ENCODE data around the gene UBR4. TPM values are rescaled to one million over a fixed set of nuclear protein-coding genes. Genes with fewer than 3 reads are reported as not detected.

Gene UBR4
- total and polyA plus RNA-seq, 2 donors from 2014 or later: 167 to 319 TPM

GRCh38 chr1:19157653-19158052 is 52.4 kb downstream of the UBR4 start:
- H3K27ac ChIP-seq (ENCODE audit: low read depth in 2 of 2, low read length in 2 of 2): peak overlapping the region in 1 of 2 donors; percentile 11
- FAIRE-seq (no peak), DNase-seq (no peak)
- H3K27me3 ChIP-seq (ENCODE audit: control insufficient read depth, insufficient read depth, low read length): no peaks in the 10 kb centered on the region
- H3K4me3 ChIP-seq (ENCODE audit: low read length in 3 of 3): no peak overlapping the region
- intact Hi-C loops (cut with DNase I): no loop called here
- TF ChIP-seq CTCF (IDR thresholded peaks at IDR 0.05; ENCODE audit: borderline replicate concordance, extremely low read depth, insufficient read depth): no peak
- H3K9me3 ChIP-seq (ENCODE audit: control insufficient read depth in 2 of 3, insufficient read depth in 1 of 3, low read length in 3 of 3): no peaks in the 10 kb centered on the region
- peaks cover 30 to 97% (median 72%) of the 10 kb centered on the region in 3 donors for H3K36me3 ChIP-seq (ENCODE audit: control insufficient read depth in 2 of 3, insufficient read depth in 3 of 3, low read length in 3 of 3)
- H3K9ac ChIP-seq (ENCODE audit: low read length in 3 of 3): no peak overlapping the region
- H3K4me1 ChIP-seq (ENCODE audit: control insufficient read depth in 2 of 3, insufficient read depth in 2 of 3, low read depth in 1 of 3, low read length in 3 of 3): peaks cover 0 to 7% (median 0%) of the 10 kb centered on the region in 3 donors

GRCh38 chr1:19156676-19157075 is 53.4 kb downstream of the UBR4 start:
- FAIRE-seq (peak; percentile 11), DNase-seq (peak in 2 of 5 donors; percentile 18 to 62)
- no peak overlapping the region for H3K9ac ChIP-seq (ENCODE audit: low read length in 3 of 3)
- H3K27me3 ChIP-seq (ENCODE audit: control insufficient read depth, insufficient read depth, low read length): no peaks in the 10 kb centered on the region
- peak overlapping the region; percentile 26 to 71 for H3K27ac ChIP-seq (ENCODE audit: low read depth in 2 of 2, low read length in 2 of 2)
- intact Hi-C loops (cut with DNase I): no loop called here
- no peaks in the 10 kb centered on the region for H3K9me3 ChIP-seq (ENCODE audit: control insufficient read depth in 2 of 3, insufficient read depth in 1 of 3, low read length in 3 of 3)
- no peak overlapping the region for H3K4me3 ChIP-seq (ENCODE audit: low read length in 3 of 3)
- TF ChIP-seq CTCF (IDR thresholded peaks at IDR 0.05; ENCODE audit: borderline replicate concordance, extremely low read depth, insufficient read depth): no peak
- peaks cover 38 to 97% (median 76%) of the 10 kb centered on the region in 3 donors for H3K36me3 ChIP-seq (ENCODE audit: control insufficient read depth in 2 of 3, insufficient read depth in 3 of 3, low read length in 3 of 3)
- H3K4me1 ChIP-seq (ENCODE audit: control insufficient read depth in 2 of 3, insufficient read depth in 2 of 3, low read depth in 1 of 3, low read length in 3 of 3): peaks cover 0 to 7% (median 0%) of the 10 kb centered on the region in 3 donors

GRCh38 chr1:19154876-19155275 is 55.2 kb downstream of the UBR4 start:
- Histone ChIP-seq H3K4me1 (ENCODE audit: control insufficient read depth in 2 of 3, insufficient read depth in 2 of 3, low read depth in 1 of 3, low read length in 3 of 3) (peaks cover 0 to 7% (median 0%) of the 10 kb centered on the region in 3 donors), H3K36me3 (ENCODE audit: control insufficient read depth in 2 of 3, insufficient read depth in 3 of 3, low read length in 3 of 3) (peaks cover 37 to 97% (median 77%) of the 10 kb centered on the region in 3 donors), H3K9ac (ENCODE audit: low read length in 3 of 3) (no peak overlapping the region), H3K9me3 (ENCODE audit: control insufficient read depth in 2 of 3, insufficient read depth in 1 of 3, low read length in 3 of 3) (no peaks in the 10 kb centered on the region), H3K27ac (ENCODE audit: low read depth in 2 of 2, low read length in 2 of 2) (no peak overlapping the region), H3K4me3 (ENCODE audit: low read length in 3 of 3) (no peak overlapping the region), H3K27me3 (ENCODE audit: control insufficient read depth, insufficient read depth, low read length) (no peaks in the 10 kb centered on the region)
- intact Hi-C loops (cut with DNase I): no loop called here
- no peak for TF ChIP-seq CTCF (IDR thresholded peaks at IDR 0.05; ENCODE audit: borderline replicate concordance, extremely low read depth, insufficient read depth)
- FAIRE-seq (no peak), DNase-seq (no peak)

GRCh38 chr1:19153169-19153568 is 56.9 kb downstream of the UBR4 start:
- no peaks in the 10 kb centered on the region for H3K27me3 ChIP-seq (ENCODE audit: control insufficient read depth, insufficient read depth, low read length)
- no peak for TF ChIP-seq CTCF (IDR thresholded peaks at IDR 0.05; ENCODE audit: borderline replicate concordance, extremely low read depth, insufficient read depth)
- H3K27ac ChIP-seq (ENCODE audit: low read depth in 2 of 2, low read length in 2 of 2): no peak overlapping the region
- FAIRE-seq: no peak
- H3K4me3 ChIP-seq (ENCODE audit: low read length in 3 of 3): no peak overlapping the region
- no peak for DNase-seq
- H3K4me1 ChIP-seq (ENCODE audit: control insufficient read depth in 2 of 3, insufficient read depth in 2 of 3, low read depth in 1 of 3, low read length in 3 of 3): peaks cover 0 to 7% (median 0%) of the 10 kb centered on the region in 3 donors
- no peak overlapping the region for H3K9ac ChIP-seq (ENCODE audit: low read length in 3 of 3)
- H3K9me3 ChIP-seq (ENCODE audit: control insufficient read depth in 2 of 3, insufficient read depth in 1 of 3, low read length in 3 of 3): no peaks in the 10 kb centered on the region
- intact Hi-C loops (cut with DNase I): no loop called here
- peaks cover 45 to 100% (median 84%) of the 10 kb centered on the region in 3 donors for H3K36me3 ChIP-seq (ENCODE audit: control insufficient read depth in 2 of 3, insufficient read depth in 3 of 3, low read length in 3 of 3)
